Caco-2 (cell line): ENCODE results near the gene DLX4. TPM values are rescaled to one million over a fixed set of nuclear protein-coding genes. Genes with fewer than 3 reads are reported as not detected.
A peak's percentile ranks its signal among the peaks of the same experiment; 100 is the strongest.

ENCODE experiments used
- BruUV-seq: library from RNA; stranded (reverse); fragments of 400-500 nt; replicated peaks from 2 replicates; lab custom pipeline; 2021; lab: Mats Ljungman, UMichigan
- CTCF ChIA-PET: fragments of 300-600 bp; sonication (Branson Sonifier 250); formaldehyde crosslinking; loops from one replicate; lab custom pipeline; 2022; ENCODE audit warnings: antibody characterized with exemption; lab: Charles Lee
- POLR2A ChIA-PET: fragments of 300-600 bp; sonication (Branson Sonifier 250); formaldehyde crosslinking; loops from one replicate; lab custom pipeline; 2022; ENCODE audit warnings: antibody characterized with exemption; lab: Charles Lee
- DNase-seq, 2 experiments: peaks; one replicate each; pipeline versions ENCODE4 v3.0.0 to v3.0.0-alpha.2; 2020 to 2022
- H3K27me3 ChIP-seq: replicated peaks from 2 replicates; pipeline ENCODE4 v1.6.0; 2011; ENCODE audit warnings: low read length; ENCODE audit not compliant: control insufficient read depth, insufficient read depth
- H3K36me3 ChIP-seq: 2 replicates; pipeline ENCODE4 v1.5.1; 2011; ENCODE audit warnings: low read length; ENCODE audit not compliant: control insufficient read depth, insufficient read depth
- H3K4me1 ChIP-seq: fragments of 250-450 bp; sonication (Bioruptor Pico); 2 replicates; pipeline ENCODE4 v1.5.1; 2020; ENCODE audit warnings: mild to moderate bottlenecking
- H3K4me3 ChIP-seq: 2 replicates; pipeline ENCODE4 v1.5.1; 2011; ENCODE audit warnings: low read depth, mild to moderate bottlenecking, control low read depth, low read length
- H3K9me3 ChIP-seq: fragments of 250-450 bp; sonication (Bioruptor Pico); 2 replicates; pipeline ENCODE4 v1.5.1; 2020; ENCODE audit warnings: mild to moderate bottlenecking, moderate library complexity
- H3K27ac Mint-ChIP-seq: one replicate; pipeline ENCODE4 v1.8.0; 2022; ENCODE audit warnings: mixed read lengths; ENCODE audit not compliant: unreplicated experiment
- H3K27me3 Mint-ChIP-seq: one replicate; pipeline ENCODE4 v1.8.0; 2022; ENCODE audit warnings: mixed read lengths; ENCODE audit not compliant: insufficient read depth, unreplicated experiment
- H3K36me3 Mint-ChIP-seq: one replicate; pipeline ENCODE4 v1.8.0; 2022; ENCODE audit warnings: mild to moderate bottlenecking, mixed read lengths; ENCODE audit not compliant: insufficient read depth, unreplicated experiment
- H3K4me1 Mint-ChIP-seq: one replicate; pipeline ENCODE4 v1.8.0; 2022; ENCODE audit warnings: low read depth, mixed read lengths; ENCODE audit not compliant: unreplicated experiment
- H3K4me3 Mint-ChIP-seq: one replicate; pipeline ENCODE4 v1.8.0; 2022; ENCODE audit warnings: mild to moderate bottlenecking, moderate library complexity, mixed read lengths; ENCODE audit not compliant: unreplicated experiment
- H3K9me3 Mint-ChIP-seq: one replicate; pipeline ENCODE4 v1.8.0; 2022; ENCODE audit warnings: mixed read lengths; ENCODE audit not compliant: unreplicated experiment
- intact Hi-C: fragments of 100-400 bp; cut with micrococcal nuclease; formaldehyde crosslinking; loops from one replicate; pipeline ENCODE4 v1.10.0; 2022; ENCODE audit not compliant: unreplicated experiment
- total RNA-seq: library from RNA; stranded (reverse); gene quantifications from 2 replicates; pipeline ENCODE4 v1.2.3, GENCODE V29; 2022
- TF ChIP-seq, protein P1 (sequence below), 2 experiments: fragments of 200-600 bp in 1 of 2; IDR thresholded peaks; 1 replicate in 1 of 2; 2 replicates in 1 of 2; pipeline versions ENCODE4 v1.5.1 to v1.8.0; 2011 to 2022; ENCODE audit warnings: antibody characterized with exemption in 1 of 2, control low read depth in 1 of 2, inconsistent platforms in 1 of 2, low read depth in 1 of 2, low read length in 1 of 2, mild to moderate bottlenecking in 1 of 2, moderate library complexity in 1 of 2; ENCODE audit not compliant: insufficient read depth in 1 of 2, severe bottlenecking in 1 of 2, unreplicated experiment in 1 of 2

The DLX4 gene
- total RNA-seq, 1 experiment from 2014 or later = 27.0 TPM

DNA sequence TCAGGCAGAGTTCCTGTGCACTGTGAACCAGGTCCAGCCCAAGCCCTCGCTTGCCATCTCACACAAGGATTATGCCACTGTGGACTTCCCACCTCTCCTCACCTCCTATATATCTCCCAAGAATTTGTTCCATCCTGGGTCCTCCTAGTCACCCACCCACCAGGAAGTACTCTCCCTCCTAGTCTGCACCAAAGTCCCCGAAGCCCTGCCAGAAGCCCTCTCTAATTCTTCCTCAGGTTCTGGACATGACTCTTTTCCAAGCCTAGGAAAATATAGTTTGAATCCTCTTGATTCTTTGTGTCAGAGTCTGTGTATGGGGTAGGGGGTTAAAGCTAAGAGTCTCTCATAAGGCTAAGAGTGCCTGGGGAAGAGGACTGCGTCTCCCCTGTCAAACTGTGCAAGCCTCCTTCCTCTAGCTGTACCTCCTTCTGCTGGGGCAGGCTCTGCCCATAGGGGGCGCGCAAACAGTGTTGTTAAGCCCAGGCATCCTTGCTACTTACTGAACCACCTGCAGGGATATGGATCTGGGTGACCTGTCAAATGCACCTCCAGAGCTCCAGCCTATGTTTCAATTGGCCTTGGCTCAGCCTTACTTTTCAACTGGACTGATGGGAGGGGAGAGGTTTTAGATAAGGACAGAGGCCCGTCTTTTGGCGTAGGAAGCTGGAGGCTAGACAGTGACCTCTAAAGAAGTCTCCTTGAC, 16.6 kb upstream of the DLX4 start:
- Histone ChIP-seq H3K36me3 (no peaks in the 10 kb centered on the region), H3K27me3 (no peaks in the 10 kb centered on the region), H3K4me1 (peaks cover 7% of the 10 kb centered on the region), H3K9me3 (no peaks in the 10 kb centered on the region), H3K4me3 (no peak overlapping the region)
- intact Hi-C loops = loop anchor here (1.0 to 2.0 kb wide), 8 partner anchors 17 to 209 kb away; partner anchors contain the start of genes DLX3 and DLX4
- no peaks in the 10 kb centered on the region for H3K36me3 Mint-ChIP-seq
- peaks cover 25% of the 10 kb centered on the region for H3K4me1 Mint-ChIP-seq
- BruUV-seq = no TSS peak
- H3K27me3 Mint-ChIP-seq = no peaks in the 10 kb centered on the region
- H3K9me3 Mint-ChIP-seq = no peaks in the 10 kb centered on the region
- TF ChIP-seq, protein P1, sequence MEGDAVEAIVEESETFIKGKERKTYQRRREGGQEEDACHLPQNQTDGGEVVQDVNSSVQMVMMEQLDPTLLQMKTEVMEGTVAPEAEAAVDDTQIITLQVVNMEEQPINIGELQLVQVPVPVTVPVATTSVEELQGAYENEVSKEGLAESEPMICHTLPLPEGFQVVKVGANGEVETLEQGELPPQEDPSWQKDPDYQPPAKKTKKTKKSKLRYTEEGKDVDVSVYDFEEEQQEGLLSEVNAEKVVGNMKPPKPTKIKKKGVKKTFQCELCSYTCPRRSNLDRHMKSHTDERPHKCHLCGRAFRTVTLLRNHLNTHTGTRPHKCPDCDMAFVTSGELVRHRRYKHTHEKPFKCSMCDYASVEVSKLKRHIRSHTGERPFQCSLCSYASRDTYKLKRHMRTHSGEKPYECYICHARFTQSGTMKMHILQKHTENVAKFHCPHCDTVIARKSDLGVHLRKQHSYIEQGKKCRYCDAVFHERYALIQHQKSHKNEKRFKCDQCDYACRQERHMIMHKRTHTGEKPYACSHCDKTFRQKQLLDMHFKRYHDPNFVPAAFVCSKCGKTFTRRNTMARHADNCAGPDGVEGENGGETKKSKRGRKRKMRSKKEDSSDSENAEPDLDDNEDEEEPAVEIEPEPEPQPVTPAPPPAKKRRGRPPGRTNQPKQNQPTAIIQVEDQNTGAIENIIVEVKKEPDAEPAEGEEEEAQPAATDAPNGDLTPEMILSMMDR (IDR thresholded peaks at IDR 0.05; ENCODE audit: insufficient read depth in 1 of 2, low read depth in 1 of 2, low read length in 1 of 2, severe bottlenecking in 1 of 2, unreplicated experiment in 1 of 2) = peak; percentile 99 to 100
- peak; percentile 96 to 98 for DNase-seq
- peak overlapping the region; percentile 7 for H3K27ac Mint-ChIP-seq
- ChIA-PET CTCF (interaction anchor here (0.5 to 4.9 kb wide), 49 partner anchors 8 to 590 kb away, joined by 3 to 45 read pairs (median 6); partner anchors contain the start of gene DLX3), POLR2A (interaction anchor here (0.6 kb wide), 1 partner anchor 51 kb away, joined by 11 read pairs; no protein-coding TSS in a partner anchor)
- no peak overlapping the region for H3K4me3 Mint-ChIP-seq

DNA sequence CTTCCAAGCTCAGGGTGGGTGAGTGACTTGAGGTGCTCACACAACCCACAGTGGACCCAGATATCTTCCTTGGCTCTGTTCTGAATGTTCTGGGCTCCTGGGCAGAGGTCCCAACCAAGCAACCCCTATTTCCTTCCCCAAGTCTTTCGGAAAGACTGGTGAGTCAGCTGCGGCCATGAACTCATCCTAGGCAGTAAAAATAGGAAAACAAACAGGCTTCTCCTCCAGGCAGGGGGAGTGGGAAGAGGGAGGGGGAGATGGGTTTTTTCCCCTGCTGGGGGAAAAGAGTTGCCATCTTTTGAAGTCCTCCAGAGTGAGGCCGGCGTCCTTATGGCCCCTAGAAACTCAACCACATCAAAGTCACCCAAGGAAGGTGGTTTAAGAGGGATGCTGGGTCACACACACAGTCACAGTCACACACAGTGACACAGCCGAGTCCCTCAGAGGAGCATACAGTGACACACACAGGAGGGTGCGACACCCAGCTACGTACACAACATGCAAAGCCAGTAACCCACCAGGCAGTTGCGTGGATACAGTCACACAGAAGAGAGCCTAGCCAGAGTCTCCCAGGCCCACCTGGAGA, 16.0 kb upstream of the DLX4 start:
- Histone ChIP-seq H3K27me3 (no peaks in the 10 kb centered on the region), H3K4me3 (no peak overlapping the region), H3K36me3 (no peaks in the 10 kb centered on the region), H3K4me1 (peaks cover 4% of the 10 kb centered on the region), H3K9me3 (no peaks in the 10 kb centered on the region)
- Mint-ChIP-seq H3K27me3 (no peaks in the 10 kb centered on the region), H3K4me3 (no peak overlapping the region), H3K4me1 (peaks cover 25% of the 10 kb centered on the region), H3K9me3 (no peaks in the 10 kb centered on the region), H3K27ac (no peak overlapping the region), H3K36me3 (no peaks in the 10 kb centered on the region)
- CTCF ChIA-PET = interaction anchor here (0.5 to 4.9 kb wide), 43 partner anchors 9 to 247 kb away, joined by 3 to 45 read pairs (median 6); partner anchors contain the start of gene DLX3
- POLR2A ChIA-PET = no interaction called here
- intact Hi-C loops = loop anchor here (1.0 to 2.0 kb wide), 8 partner anchors 16 to 208 kb away; partner anchors contain the start of genes DLX3 and DLX4
- no peak for DNase-seq
- TF ChIP-seq, protein P1 (IDR thresholded peaks at IDR 0.05; ENCODE audit: insufficient read depth in 1 of 2, low read depth in 1 of 2, low read length in 1 of 2, severe bottlenecking in 1 of 2, unreplicated experiment in 1 of 2) = no peak
- BruUV-seq = no TSS peak

DNA sequence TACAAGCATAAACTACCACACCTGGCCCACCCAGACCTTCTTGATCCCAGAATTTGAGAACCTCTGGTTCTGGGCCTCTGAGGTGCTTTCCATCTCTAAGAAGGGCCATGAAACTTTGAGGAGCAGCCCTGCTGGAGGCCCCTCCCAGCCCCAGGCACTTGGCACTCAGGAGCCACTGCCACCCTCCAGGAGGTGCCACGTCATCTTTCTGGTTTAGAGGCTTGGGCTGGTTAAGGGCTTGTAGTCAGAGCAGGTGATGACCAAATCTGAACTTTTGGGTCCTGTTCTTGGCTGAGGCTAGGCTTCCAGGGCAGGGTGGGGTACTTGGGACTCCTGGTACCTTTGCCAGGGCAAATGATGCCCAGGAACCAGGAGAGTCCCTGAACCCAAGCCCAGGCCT, 13.8 kb upstream of the DLX4 start:
- Histone ChIP-seq H3K4me1 (peaks cover 4% of the 10 kb centered on the region), H3K9me3 (no peaks in the 10 kb centered on the region), H3K36me3 (no peaks in the 10 kb centered on the region), H3K4me3 (no peak overlapping the region), H3K27me3 (no peaks in the 10 kb centered on the region)
- no peak overlapping the region for H3K27ac Mint-ChIP-seq
- intact Hi-C loops = no loop called here
- peaks cover 27% of the 10 kb centered on the region for H3K4me1 Mint-ChIP-seq
- no TSS peak for BruUV-seq
- H3K9me3 Mint-ChIP-seq = no peaks in the 10 kb centered on the region
- no peak overlapping the region for H3K4me3 Mint-ChIP-seq
- DNase-seq = no peak
- no peaks in the 10 kb centered on the region for H3K27me3 Mint-ChIP-seq
- H3K36me3 Mint-ChIP-seq = no peaks in the 10 kb centered on the region
- ChIA-PET CTCF (interaction anchor here (1.0 to 1.4 kb wide), 2 partner anchors 9 to 38 kb away, joined by 3 to 5 read pairs; no protein-coding TSS in a partner anchor), POLR2A (no interaction called here)
- TF ChIP-seq, protein P1 (IDR thresholded peaks at IDR 0.05; ENCODE audit: insufficient read depth in 1 of 2, low read depth in 1 of 2, low read length in 1 of 2, severe bottlenecking in 1 of 2, unreplicated experiment in 1 of 2) = no peak
